Rectal smooth muscle tissue (tissue), 1 donor: ENCODE results near the gene COX15.

Experiments
- H3K27ac ChIP-seq: one replicate; pipeline ENCODE4 v1.7.0; 2013; ENCODE audit warnings: low read depth, low read length, inconsistent platforms
- H3K27me3 ChIP-seq: one replicate; pipeline ENCODE4 v1.7.0; 2013; ENCODE audit warnings: low read length; ENCODE audit not compliant: control insufficient read depth, insufficient read depth
- H3K36me3 ChIP-seq: one replicate; pipeline ENCODE4 v1.7.0; 2013; ENCODE audit warnings: low read length; ENCODE audit not compliant: control insufficient read depth, insufficient read depth
- H3K4me1 ChIP-seq: one replicate; pipeline ENCODE4 v1.7.0; 2013; ENCODE audit warnings: low read length; ENCODE audit not compliant: control insufficient read depth, insufficient read depth
- H3K4me3 ChIP-seq: one replicate; pipeline ENCODE4 v1.7.0; 2013; ENCODE audit warnings: low read length
- H3K9ac ChIP-seq: one replicate; pipeline ENCODE4 v1.7.0; 2013; ENCODE audit warnings: low read length

The COX15 gene

GRCh38 chr10:99685597-99685967 lies 46.3 kb downstream of the COX15 start:
- peaks cover 4% of the 10 kb centered on the region for H3K36me3 ChIP-seq
- H3K4me1 ChIP-seq = no peaks in the 10 kb centered on the region
- H3K4me3 ChIP-seq = no peak overlapping the region
- no peaks in the 10 kb centered on the region for H3K27me3 ChIP-seq
- H3K27ac ChIP-seq = no peak overlapping the region
- H3K9ac ChIP-seq = no peak overlapping the region

- no peaks in the 10 kb centered on the region for H3K27me3 ChIP-seq
Measured at GRCh38 chr10:99682752-99683151, 49.2 kb downstream of the COX15 start.

More at GRCh38 chr10:99682752-99683151, 49.2 kb downstream of the COX15 start:
- no peak overlapping the region for H3K27ac ChIP-seq
- H3K4me1 ChIP-seq = no peaks in the 10 kb centered on the region
- H3K9ac ChIP-seq = no peak overlapping the region
- no peak overlapping the region for H3K4me3 ChIP-seq
- H3K36me3 ChIP-seq = peaks cover 4% of the 10 kb centered on the region
